Nephron progenitor cell (in vitro differentiated cells): Measurements from ENCODE around the gene LRG1.
"Not testable (repeated sequence)": the region's sequence is repeated elsewhere in the genome, so short reads cannot be mapped to it uniquely, and the experiment has no call there.

Source experiments
- DNase-seq: peaks from one replicate; pipeline ENCODE4 v3.0.0; 2021
- H3K27ac Mint-ChIP-seq: 2 replicates; pipeline ENCODE4 v1.8.0; 2021; ENCODE audit warnings: mild to moderate bottlenecking, moderate library complexity, mixed read lengths
- H3K27me3 Mint-ChIP-seq: 2 replicates; pipeline ENCODE4 v1.8.0; 2021; ENCODE audit warnings: mild to moderate bottlenecking, low read depth, mixed read lengths; ENCODE audit not compliant: poor library complexity
- H3K36me3 Mint-ChIP-seq: 2 replicates; pipeline ENCODE4 v1.8.0; 2021; ENCODE audit warnings: low read depth, mixed read lengths
- H3K4me1 Mint-ChIP-seq: 2 replicates; pipeline ENCODE4 v1.8.0; 2021; ENCODE audit warnings: mixed read lengths
- H3K4me3 Mint-ChIP-seq: 2 replicates; pipeline ENCODE4 v1.8.0; 2021; ENCODE audit warnings: mild to moderate bottlenecking, moderate library complexity, mixed read lengths
- H3K9me3 Mint-ChIP-seq: 2 replicates; pipeline ENCODE4 v1.8.0; 2021; ENCODE audit warnings: mild to moderate bottlenecking, moderate library complexity, mixed read lengths
- CTCF ChIP-seq: fragments of 200-600 bp; sonication (generic); IDR thresholded peaks from 2 replicates; pipeline ENCODE4 v1.5.0; 2021; ENCODE audit warnings: antibody characterized with exemption

Gene LRG1

GRCh38 chr19:4547303-4548237 lies 7.7 kb upstream of the LRG1 start:
- no peak for DNase-seq
- H3K27me3 Mint-ChIP-seq, result peaks cover 9% of the 10 kb centered on the region
- no peaks in the 10 kb centered on the region for H3K4me1 Mint-ChIP-seq
- no peak for TF ChIP-seq CTCF
- peaks cover 26% of the 10 kb centered on the region for H3K36me3 Mint-ChIP-seq
- no peak overlapping the region for H3K4me3 Mint-ChIP-seq
- no peak overlapping the region for H3K27ac Mint-ChIP-seq
- H3K9me3 Mint-ChIP-seq, result no peaks in the 10 kb centered on the region

GRCh38 chr19:4543842-4544647 lies 4.2 kb upstream of the LRG1 start:
- Mint-ChIP-seq H3K4me1 (peaks cover 11% of the 10 kb centered on the region), H3K9me3 (peaks cover 8% of the 10 kb centered on the region), H3K4me3 (no peak overlapping the region), H3K36me3 (peaks cover 8% of the 10 kb centered on the region), H3K27ac (no peak overlapping the region), H3K27me3 (peaks cover 6% of the 10 kb centered on the region)
- DNase-seq, result no peak
- TF ChIP-seq CTCF, result no peak

- peaks cover 13% of the 10 kb centered on the region for H3K27me3 Mint-ChIP-seq
- peaks cover 5% of the 10 kb centered on the region for H3K36me3 Mint-ChIP-seq
- peaks cover 13% of the 10 kb centered on the region for H3K4me1 Mint-ChIP-seq
- H3K4me3 Mint-ChIP-seq, result no peak overlapping the region
- H3K9me3 Mint-ChIP-seq, result peaks cover 8% of the 10 kb centered on the region
- TF ChIP-seq CTCF, result no peak
- no peak for DNase-seq
- H3K27ac Mint-ChIP-seq, result no peak overlapping the region
Observed at GRCh38 chr19:4542896-4543841, 3.3 kb upstream of the LRG1 start.

- not testable (repeated sequence) for H3K9me3 Mint-ChIP-seq, DNase-seq
- peaks cover 19% of the 10 kb centered on the region for H3K4me1 Mint-ChIP-seq
Observed at GRCh38 chr19:4541806-4542145, 1.9 kb upstream of the LRG1 start.

GRCh38 chr19:4541114-4541805 lies 1.4 kb upstream of the LRG1 start:
- Mint-ChIP-seq H3K27ac (no peak overlapping the region), H3K4me1 (peaks cover 24% of the 10 kb centered on the region)
- DNase-seq, result no peak

More at GRCh38 chr19:4541806-4542145, 1.9 kb upstream of the LRG1 start:
- peaks cover 17% of the 10 kb centered on the region for H3K27me3 Mint-ChIP-seq
- not testable (repeated sequence) for H3K36me3 Mint-ChIP-seq, H3K27ac Mint-ChIP-seq, H3K4me3 Mint-ChIP-seq

More at GRCh38 chr19:4541114-4541805, 1.4 kb upstream of the LRG1 start:
- Mint-ChIP-seq H3K36me3 (peaks cover 5% of the 10 kb centered on the region), H3K27me3 (peaks cover 21% of the 10 kb centered on the region), H3K9me3 (peaks cover 8% of the 10 kb centered on the region), H3K4me3 (no peak overlapping the region)
- no peak for TF ChIP-seq CTCF
